Upper lobe of left lung (tissue), 4 donors: ENCODE data around the gene MBNL2.

Source experiments
- CTCF ChIP-seq, 6 experiments: fragments of 450-650 bp in 4 of 6; fragments of 200-600 bp in 2 of 6; sonication (generic) in 2 of 6; IDR thresholded peaks; one replicate each; pipeline ENCODE4 v1.5.1; 2016 to 2019; ENCODE audit warnings: antibody characterized with exemption in 6 of 6
- EP300 ChIP-seq, 4 donors: sonication (generic); formaldehyde crosslinking; IDR thresholded peaks; one replicate each; pipeline ENCODE4 v1.5.1; 2017; ENCODE audit warnings: antibody characterized with exemption in 4 of 4, control low read depth in 2 of 4
- POLR2A ChIP-seq, 4 donors: fragments of 450-650 bp; IDR thresholded peaks; one replicate each; pipeline ENCODE4 v1.5.1; 2016 to 2017; ENCODE audit warnings: antibody characterized with exemption in 4 of 4, mild to moderate bottlenecking in 2 of 4

- TF ChIP-seq CTCF (IDR thresholded peaks at IDR 0.05) (no peak), EP300 (IDR thresholded peaks at IDR 0.05) (no peak), POLR2A (IDR thresholded peaks at IDR 0.05) (no peak)
Observed at GRCh38 chr13:97386801-97387484, 164.8 kb downstream of the MBNL2 start.
